ENCODE results near the gene MRPL4. TPM values are rescaled to one million over a fixed set of nuclear protein-coding genes. Genes with fewer than 3 reads are reported as not detected.
A peak's percentile ranks its signal among the peaks of the same experiment; 100 is the strongest.

MRPL4 gene
- total RNA-seq, 1 experiment from 2014 or later = 112 TPM

GRCh38 chr19:10290357-10290875, 38.4 kb downstream of the MRPL4 start (continued):
- no peak for TF ChIP-seq PREB (CRISPR knock-in tag; IDR thresholded peaks at IDR 0.05; ENCODE audit: borderline replicate concordance)
- no peak for TF ChIP-seq SMAD3 (CRISPR knock-in tag; IDR thresholded peaks at IDR 0.05; ENCODE audit: borderline replicate concordance)
- TF ChIP-seq ZMAT4 (CRISPR knock-in tag; IDR thresholded peaks at IDR 0.05) = no peak
- TF ChIP-seq ERG (CRISPR knock-in tag; IDR thresholded peaks at IDR 0.05) = no peak
- TF ChIP-seq MXD4 (CRISPR knock-in tag; IDR thresholded peaks at IDR 0.05; ENCODE audit: borderline replicate concordance) = no peak

GRCh38 chr19:10290876-10291553, 39.0 kb downstream of the MRPL4 start:
- H3K4me1 Mint-ChIP-seq = peaks cover 42% of the 10 kb centered on the region
- H3K27ac Mint-ChIP-seq = no peak overlapping the region
- H3K27me3 Mint-ChIP-seq (ENCODE audit: low read depth) = peaks cover 98% of the 10 kb centered on the region
- H3K9me3 Mint-ChIP-seq = no peaks in the 10 kb centered on the region
- ChIA-PET POLR2A (interaction anchor here (1.0 to 1.7 kb wide), 4 partner anchors 20 to 62 kb away, joined by 3 to 8 read pairs (median 5); partner anchors contain the start of gene ICAM1), CTCF (interaction anchor here (0.6 to 9.0 kb wide), 15 partner anchors 19 to 196 kb away, joined by 3 to 180 read pairs (median 4); partner anchors contain the start of genes CDC37, ICAM1, PDE4A and RAVER1)
- ATAC-seq (no peak), DNase-seq (ENCODE audit: low spot score) (peak; percentile 73)
- TF ChIP-seq FOXK1 (CRISPR knock-in tag; IDR thresholded peaks at IDR 0.05) (peak; percentile 19; the same call in 1 of the 2 replicates), SP1 (CRISPR knock-in tag; conservative IDR thresholded peaks at IDR 0.05) (0 out of 2 replicates have a peak, but pooled peaks have one; percentile 58), TCF7 (CRISPR knock-in tag; IDR thresholded peaks at IDR 0.05; ENCODE audit: low read depth) (0 out of 2 replicates have a peak, but pooled peaks have one; percentile 24), ZNF512 (CRISPR knock-in tag; IDR thresholded peaks at IDR 0.05; ENCODE audit: borderline replicate concordance) (no peak), ZMAT4 (CRISPR knock-in tag; IDR thresholded peaks at IDR 0.05) (no peak), SMAD3 (CRISPR knock-in tag; IDR thresholded peaks at IDR 0.05; ENCODE audit: borderline replicate concordance) (no peak), NFATC4 (CRISPR knock-in tag; IDR thresholded peaks at IDR 0.05) (no peak), FOXP1 (CRISPR knock-in tag; IDR thresholded peaks at IDR 0.05; ENCODE audit: borderline replicate concordance) (peak; percentile 59; the same call in 1 of the 2 replicates), NR1H2 (CRISPR knock-in tag; IDR thresholded peaks at IDR 0.05) (0 out of 2 replicates have a peak, but pooled peaks have one; percentile 22), ZBTB21 (CRISPR knock-in tag; IDR thresholded peaks at IDR 0.05; ENCODE audit: borderline replicate concordance) (no peak), NFYB (CRISPR knock-in tag; conservative IDR thresholded peaks at IDR 0.05; ENCODE audit: low read depth) (0 out of 2 replicates have a peak, but pooled peaks have one; percentile 7)
- H3K4me3 Mint-ChIP-seq = peak overlapping the region; percentile 82
- no peaks in the 10 kb centered on the region for H3K36me3 Mint-ChIP-seq

- TF ChIP-seq MLX (CRISPR knock-in tag; IDR thresholded peaks at IDR 0.05) (no peak), ZBTB43 (CRISPR knock-in tag; IDR thresholded peaks at IDR 0.05) (no peak), ZNF263 (CRISPR knock-in tag; IDR thresholded peaks at IDR 0.05; ENCODE audit: low read depth) (peak; percentile 51; the same call in 1 of the 2 replicates)
- H3K4me3 Mint-ChIP-seq = peak overlapping the region; percentile 82
Measured at GRCh38 chr19:10291554-10292205, 39.7 kb downstream of the MRPL4 start.

More at GRCh38 chr19:10291554-10292205, 39.7 kb downstream of the MRPL4 start:
- peaks cover 98% of the 10 kb centered on the region for H3K27me3 Mint-ChIP-seq (ENCODE audit: low read depth)
- peaks cover 38% of the 10 kb centered on the region for H3K4me1 Mint-ChIP-seq
- H3K36me3 Mint-ChIP-seq = no peaks in the 10 kb centered on the region
- ATAC-seq = no peak
- no peak for DNase-seq (ENCODE audit: low spot score)
- no peak overlapping the region for H3K27ac Mint-ChIP-seq
- H3K9me3 Mint-ChIP-seq = no peaks in the 10 kb centered on the region
- ChIA-PET POLR2A (interaction anchor here (1.0 to 1.7 kb wide), 4 partner anchors 21 to 62 kb away, joined by 3 to 8 read pairs (median 5); partner anchors contain the start of gene ICAM1), CTCF (interaction anchor here (0.6 to 9.0 kb wide), 15 partner anchors 20 to 195 kb away, joined by 3 to 180 read pairs (median 4); partner anchors contain the start of genes CDC37, ICAM1, PDE4A and TYK2)

All from WTC11 (cell line).